Kidney capillary endothelial cell (primary cell): ENCODE results near the gene FGF6.
A peak's percentile ranks its signal among the peaks of the same experiment; 100 is the strongest.
"Not testable (repeated sequence)": the region's sequence is repeated elsewhere in the genome, so short reads cannot be mapped to it uniquely, and the experiment has no call there.

Source experiments
- DNase-seq: peaks from one replicate; pipeline ENCODE4 v3.0.0-alpha.2; 2018; ENCODE audit warnings: low spot score

FGF6 gene

DNA sequence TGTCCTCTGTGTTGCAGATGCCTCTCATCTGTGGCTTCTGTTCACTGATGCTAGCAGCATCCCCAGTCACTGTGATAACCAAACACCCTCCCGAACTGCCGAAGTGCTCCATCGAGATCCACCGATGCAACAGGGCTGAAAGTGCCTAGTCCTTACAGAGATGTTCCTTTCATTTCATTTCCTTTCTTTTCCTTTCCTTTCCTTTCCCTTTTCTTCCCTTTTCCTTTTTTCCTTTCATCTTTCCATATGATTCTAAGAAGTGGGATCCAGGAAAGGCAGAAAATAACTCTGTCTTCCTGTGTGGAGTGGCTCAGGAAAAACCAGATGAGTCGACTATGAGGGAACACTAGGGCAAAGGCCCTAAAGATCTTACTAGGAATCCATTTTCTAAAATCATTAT is 26.7 kb downstream of the FGF6 start:
- DNase-seq = no peak

DNA sequence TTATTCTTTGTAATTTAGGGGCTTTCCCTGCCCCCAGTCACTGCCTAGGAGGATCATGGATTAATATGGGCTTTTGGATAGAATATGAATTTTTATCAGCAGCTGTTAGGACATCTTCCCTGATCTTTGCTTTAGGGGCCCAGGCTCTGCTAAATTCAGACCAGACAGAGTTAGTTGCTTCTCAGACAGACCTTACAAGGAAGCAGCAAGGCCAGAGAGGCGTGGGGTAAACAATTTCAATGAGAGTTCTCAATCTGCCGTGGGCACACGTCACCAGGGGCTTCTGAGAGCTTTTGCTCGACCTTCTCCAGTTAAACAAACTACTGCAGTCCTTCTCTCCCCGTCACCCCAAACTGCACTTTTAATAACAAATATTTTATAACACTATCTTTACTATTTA is 27.7 kb downstream of the FGF6 start:
- DNase-seq = no peak

GRCh38 chr12:4417455-4417854 is 28.2 kb downstream of the FGF6 start:
- DNase-seq = no peak

- no peak for DNase-seq
Measured at GRCh38 chr12:4416276-4416675, 29.3 kb downstream of the FGF6 start.

GRCh38 chr12:4412465-4412864 is 33.1 kb downstream of the FGF6 start:
- DNase-seq = no peak

GRCh38 chr12:4412056-4412455 is 33.6 kb downstream of the FGF6 start:
- no peak for DNase-seq

DNA sequence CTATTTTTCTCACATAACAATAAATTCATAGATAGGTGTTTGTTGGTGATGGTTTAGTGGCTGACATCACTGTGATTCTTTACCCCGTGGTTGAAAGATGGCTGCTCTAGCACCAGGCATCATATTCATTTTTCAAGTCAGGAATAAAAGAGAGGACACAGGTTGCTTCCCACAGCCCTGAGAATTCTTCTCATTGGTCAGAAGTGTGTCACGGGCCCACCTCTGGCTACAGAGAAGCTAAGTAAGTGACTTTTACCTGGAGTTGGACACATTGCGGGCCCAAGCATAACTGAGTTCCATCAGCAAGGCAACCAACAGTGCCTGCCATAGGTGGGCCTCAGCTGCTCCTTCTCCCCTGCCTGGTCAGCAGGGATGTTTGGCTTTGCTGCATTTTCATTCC is 38.5 kb downstream of the FGF6 start:
- DNase-seq = no peak

GRCh38 chr12:4404877-4405637 is 40.6 kb downstream of the FGF6 start:
- DNase-seq = not testable (repeated sequence)

GRCh38 chr12:4402996-4403395 is 42.6 kb downstream of the FGF6 start:
- no peak for DNase-seq

DNA sequence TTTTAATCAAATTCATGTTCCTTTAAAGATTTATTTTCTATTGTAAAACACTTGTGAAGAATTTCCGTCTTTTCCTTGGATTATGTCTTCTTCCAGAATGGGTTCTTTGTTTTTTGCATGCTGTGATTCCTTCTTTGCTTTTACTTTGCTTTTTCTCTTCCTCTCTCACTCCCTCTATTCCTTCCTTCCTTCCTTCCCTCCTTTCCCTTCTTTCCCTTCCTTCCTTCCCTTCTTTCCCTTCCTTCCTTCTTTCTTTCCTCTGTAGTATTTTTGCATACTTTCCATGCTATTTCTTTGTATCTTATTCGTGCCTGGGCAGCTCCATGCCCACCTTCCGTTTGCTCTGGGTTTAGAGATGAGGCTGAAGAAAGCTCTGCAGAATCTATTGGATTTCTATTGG is 44.5 kb downstream of the FGF6 start:
- no peak for DNase-seq

- DNase-seq = no peak
Measured at GRCh38 chr12:4395818-4396217, 49.8 kb downstream of the FGF6 start.

DNA sequence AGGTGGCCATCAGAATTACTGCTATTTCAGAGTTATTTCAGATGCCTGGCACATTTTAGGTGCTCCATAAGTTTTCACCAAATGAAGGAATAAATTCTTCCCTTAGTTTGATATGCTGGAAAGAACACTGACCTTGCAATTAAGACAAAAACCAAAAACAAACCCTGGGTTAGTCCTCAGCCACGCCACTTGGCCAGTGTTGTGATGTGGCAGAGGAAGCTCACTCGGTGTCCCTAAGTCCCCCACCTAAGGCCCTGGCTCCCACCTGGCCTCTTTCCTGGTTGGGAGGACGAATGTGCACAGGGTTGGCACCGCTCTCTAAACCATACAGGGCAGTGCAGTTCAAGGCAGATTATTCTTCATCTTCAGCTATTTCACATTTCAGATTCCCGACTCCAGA is 52.4 kb downstream of the FGF6 start:
- no peak for DNase-seq

GRCh38 chr12:4392223-4392742 is 53.3 kb downstream of the FGF6 start:
- DNase-seq = peak; percentile 82

GRCh38 chr12:4388662-4389061 is 57.0 kb downstream of the FGF6 start:
- no peak for DNase-seq

DNA sequence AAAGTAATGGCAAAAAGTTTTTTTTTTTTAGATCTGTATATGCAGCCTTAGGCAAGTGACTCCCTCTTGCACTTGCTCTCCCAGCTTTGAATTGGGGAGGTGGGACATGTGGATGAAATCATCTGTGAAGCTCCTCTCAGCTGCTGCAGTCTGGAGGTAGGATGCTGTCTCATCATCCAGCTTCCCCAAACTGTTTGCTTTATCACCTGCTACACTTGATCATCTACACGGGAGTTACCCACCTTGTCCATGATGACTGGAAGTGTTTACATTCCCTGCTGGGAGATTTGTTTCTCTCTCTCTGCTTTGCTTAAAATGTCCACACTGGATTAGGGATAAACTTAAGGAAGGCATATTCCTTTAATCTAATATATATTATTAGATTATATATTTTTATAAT is 57.6 kb downstream of the FGF6 start:
- DNase-seq = no peak

DNA sequence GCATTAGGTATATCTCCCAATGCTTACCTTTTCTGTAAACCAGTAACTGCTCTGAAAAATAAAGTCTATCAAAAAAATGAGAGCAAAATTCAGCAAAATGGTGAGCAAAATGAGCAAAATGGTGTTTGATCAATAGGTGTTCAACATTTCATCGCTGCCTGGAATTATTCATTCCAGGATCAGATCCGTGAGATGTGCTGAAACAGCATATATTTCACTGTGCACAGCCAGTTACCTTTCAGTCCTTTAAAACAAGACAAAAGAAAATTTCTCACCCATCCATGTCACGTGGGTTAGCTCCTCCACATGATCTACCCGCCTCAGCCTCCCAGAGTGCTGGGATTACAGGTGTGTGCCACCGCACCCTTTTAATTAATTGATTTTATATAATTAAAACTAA is 58.0 kb downstream of the FGF6 start:
- no peak for DNase-seq

DNA sequence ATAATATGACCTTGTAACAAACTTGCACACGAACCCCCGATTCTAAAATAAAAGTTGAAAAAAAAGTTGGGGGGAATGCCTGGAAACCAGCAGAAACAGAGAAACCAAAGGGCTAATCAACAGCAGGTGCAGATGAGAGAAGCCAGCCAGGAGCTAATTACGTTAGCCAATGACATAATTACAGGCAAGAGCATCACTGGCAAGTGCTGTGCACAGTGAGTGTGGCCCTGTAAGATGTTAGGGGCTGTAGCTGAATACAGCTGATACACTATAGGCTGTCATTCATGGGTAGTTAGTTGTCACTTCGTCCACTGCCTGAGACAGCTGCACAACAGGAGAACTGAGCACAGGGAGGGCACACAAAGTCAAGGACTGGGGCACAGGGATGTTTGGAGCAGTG is 58.8 kb downstream of the FGF6 start:
- no peak for DNase-seq
